Activated CD8-positive, alpha-beta T cell treated with anti-CD3 and anti-CD28 coated beads for 36 hours (primary cell): Measurements from ENCODE around the gene ZNF750. TPM values are rescaled to one million over a fixed set of nuclear protein-coding genes. Genes with fewer than 3 reads are reported as not detected.
A peak's percentile ranks its signal among the peaks of the same experiment; 100 is the strongest.

ENCODE experiments used
- ATAC-seq: fragments of 200-7000 bp; cut with Tn5 transposase; one replicate; pipeline ENCODE4 v1.10.0; 2021; ENCODE audit warnings: mild to moderate bottlenecking, moderate library complexity
- CTCF ChIA-PET: fragments of 350-600 bp; sonication (Branson Sonifier 250); formaldehyde crosslinking; loops from one replicate; lab custom pipeline; 2021; ENCODE audit warnings: antibody characterized with exemption; lab: Charles Lee
- POLR2A ChIA-PET: fragments of 350-600 bp; sonication (Branson Sonifier 250); formaldehyde crosslinking; loops from one replicate; lab custom pipeline; 2021; ENCODE audit warnings: antibody characterized with exemption; lab: Charles Lee
- DNase-seq: peaks from one replicate; pipeline ENCODE4 v3.0.0-alpha.2; 2020
- H3K27ac Mint-ChIP-seq: one replicate; pipeline ENCODE4 v1.8.0; 2021; ENCODE audit warnings: mild to moderate bottlenecking, mixed read lengths
- H3K27me3 Mint-ChIP-seq: one replicate; pipeline ENCODE4 v1.8.0; 2021; ENCODE audit warnings: mixed read lengths
- H3K36me3 Mint-ChIP-seq: one replicate; pipeline ENCODE4 v1.8.0; 2021; ENCODE audit warnings: low read depth, mixed read lengths
- H3K4me1 Mint-ChIP-seq: one replicate; pipeline ENCODE4 v1.8.0; 2021; ENCODE audit warnings: low read depth, mixed read lengths
- H3K4me3 Mint-ChIP-seq: one replicate; pipeline ENCODE4 v1.8.0; 2021; ENCODE audit warnings: mild to moderate bottlenecking, moderate library complexity, mixed read lengths
- H3K9me3 Mint-ChIP-seq: one replicate; pipeline ENCODE4 v1.8.0; 2021; ENCODE audit warnings: mixed read lengths
- intact Hi-C: fragments of 100-400 bp; cut with micrococcal nuclease; formaldehyde crosslinking; loops from one replicate; pipeline ENCODE4 v1.10.0; 2022
- total RNA-seq, 2 experiments: library from RNA; stranded (reverse); gene quantifications; one replicate each; pipeline ENCODE4 v1.2.3, GENCODE V29; 2021
- TF ChIP-seq, protein P1 (sequence below): fragments of 200-600 bp; IDR thresholded peaks from one replicate; pipeline ENCODE4 v1.8.0; 2022; ENCODE audit warnings: antibody characterized with exemption, mild to moderate bottlenecking

Gene ZNF750
- total RNA-seq, 2 experiments from 2014 or later, result not detected

DNA sequence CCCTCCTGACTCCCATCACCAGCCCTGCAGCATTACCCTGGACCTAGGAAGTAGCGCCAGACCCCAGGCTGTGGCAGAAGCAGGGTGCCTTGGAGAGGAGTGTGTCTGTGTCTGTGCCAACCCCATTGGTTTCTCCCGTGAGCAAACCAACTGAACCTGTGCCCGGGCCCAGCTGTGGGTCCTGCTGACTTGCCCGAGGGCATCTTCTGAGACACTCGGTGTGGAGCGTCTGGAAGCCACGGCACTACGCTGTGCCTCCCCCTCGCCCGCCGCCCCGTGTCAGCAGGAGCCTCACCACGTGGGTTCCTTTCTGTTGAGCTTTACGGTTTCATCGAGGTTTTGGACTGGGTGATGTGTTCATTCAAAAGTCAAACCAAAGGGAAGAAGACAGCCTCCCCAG, 27.8 kb downstream of the ZNF750 start:
- Mint-ChIP-seq H3K27me3 (no peaks in the 10 kb centered on the region), H3K9me3 (no peaks in the 10 kb centered on the region), H3K36me3 (peaks cover 30% of the 10 kb centered on the region), H3K27ac (no peak overlapping the region), H3K4me3 (no peak overlapping the region), H3K4me1 (peaks cover 7% of the 10 kb centered on the region)
- ATAC-seq (no peak), DNase-seq (no peak)
- POLR2A ChIA-PET, result no interaction called here
- CTCF ChIA-PET, result no interaction called here
- intact Hi-C loops, result no loop called here
- TF ChIP-seq, protein P1, sequence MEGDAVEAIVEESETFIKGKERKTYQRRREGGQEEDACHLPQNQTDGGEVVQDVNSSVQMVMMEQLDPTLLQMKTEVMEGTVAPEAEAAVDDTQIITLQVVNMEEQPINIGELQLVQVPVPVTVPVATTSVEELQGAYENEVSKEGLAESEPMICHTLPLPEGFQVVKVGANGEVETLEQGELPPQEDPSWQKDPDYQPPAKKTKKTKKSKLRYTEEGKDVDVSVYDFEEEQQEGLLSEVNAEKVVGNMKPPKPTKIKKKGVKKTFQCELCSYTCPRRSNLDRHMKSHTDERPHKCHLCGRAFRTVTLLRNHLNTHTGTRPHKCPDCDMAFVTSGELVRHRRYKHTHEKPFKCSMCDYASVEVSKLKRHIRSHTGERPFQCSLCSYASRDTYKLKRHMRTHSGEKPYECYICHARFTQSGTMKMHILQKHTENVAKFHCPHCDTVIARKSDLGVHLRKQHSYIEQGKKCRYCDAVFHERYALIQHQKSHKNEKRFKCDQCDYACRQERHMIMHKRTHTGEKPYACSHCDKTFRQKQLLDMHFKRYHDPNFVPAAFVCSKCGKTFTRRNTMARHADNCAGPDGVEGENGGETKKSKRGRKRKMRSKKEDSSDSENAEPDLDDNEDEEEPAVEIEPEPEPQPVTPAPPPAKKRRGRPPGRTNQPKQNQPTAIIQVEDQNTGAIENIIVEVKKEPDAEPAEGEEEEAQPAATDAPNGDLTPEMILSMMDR, result no peak

DNA sequence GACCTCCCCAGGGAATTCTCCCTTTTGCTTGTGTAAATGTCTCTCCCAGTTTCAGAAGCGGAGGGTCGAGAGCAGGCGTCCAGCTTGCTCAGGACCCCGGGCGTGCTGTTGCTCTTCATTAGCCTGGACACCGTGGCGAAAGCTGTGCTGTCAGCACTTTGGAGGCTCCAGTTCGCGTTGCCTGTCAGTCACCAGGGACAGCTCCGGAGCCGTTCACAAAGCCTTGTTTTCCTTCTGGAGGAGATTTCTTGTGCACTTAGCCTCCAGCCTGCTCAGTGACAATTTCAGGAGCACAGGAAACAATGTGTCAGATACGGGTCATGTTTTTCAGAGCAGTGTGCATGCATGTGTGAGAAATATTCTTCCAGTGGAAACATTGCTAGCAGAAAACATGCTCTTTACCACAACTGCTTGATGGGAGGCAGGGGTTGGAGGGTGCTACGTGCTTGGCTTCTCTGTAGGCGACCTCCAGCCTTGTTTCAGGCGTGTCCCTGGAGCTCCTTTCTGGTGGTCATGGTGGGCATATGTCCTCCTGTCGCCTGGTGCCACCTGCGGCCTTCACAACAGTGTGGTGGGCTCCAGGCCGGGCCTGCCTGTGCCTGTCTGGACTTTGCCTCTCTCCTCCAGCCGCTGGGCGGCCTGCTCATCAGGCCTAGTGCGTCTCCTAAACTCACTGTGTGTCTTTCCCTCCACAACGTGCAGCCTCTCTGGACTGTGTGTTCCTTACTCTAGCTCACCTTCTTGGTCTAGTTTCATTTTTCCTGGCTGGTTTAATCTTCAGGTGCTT, 29.0 kb downstream of the ZNF750 start:
- H3K4me1 Mint-ChIP-seq, result peaks cover 6% of the 10 kb centered on the region

DNA sequence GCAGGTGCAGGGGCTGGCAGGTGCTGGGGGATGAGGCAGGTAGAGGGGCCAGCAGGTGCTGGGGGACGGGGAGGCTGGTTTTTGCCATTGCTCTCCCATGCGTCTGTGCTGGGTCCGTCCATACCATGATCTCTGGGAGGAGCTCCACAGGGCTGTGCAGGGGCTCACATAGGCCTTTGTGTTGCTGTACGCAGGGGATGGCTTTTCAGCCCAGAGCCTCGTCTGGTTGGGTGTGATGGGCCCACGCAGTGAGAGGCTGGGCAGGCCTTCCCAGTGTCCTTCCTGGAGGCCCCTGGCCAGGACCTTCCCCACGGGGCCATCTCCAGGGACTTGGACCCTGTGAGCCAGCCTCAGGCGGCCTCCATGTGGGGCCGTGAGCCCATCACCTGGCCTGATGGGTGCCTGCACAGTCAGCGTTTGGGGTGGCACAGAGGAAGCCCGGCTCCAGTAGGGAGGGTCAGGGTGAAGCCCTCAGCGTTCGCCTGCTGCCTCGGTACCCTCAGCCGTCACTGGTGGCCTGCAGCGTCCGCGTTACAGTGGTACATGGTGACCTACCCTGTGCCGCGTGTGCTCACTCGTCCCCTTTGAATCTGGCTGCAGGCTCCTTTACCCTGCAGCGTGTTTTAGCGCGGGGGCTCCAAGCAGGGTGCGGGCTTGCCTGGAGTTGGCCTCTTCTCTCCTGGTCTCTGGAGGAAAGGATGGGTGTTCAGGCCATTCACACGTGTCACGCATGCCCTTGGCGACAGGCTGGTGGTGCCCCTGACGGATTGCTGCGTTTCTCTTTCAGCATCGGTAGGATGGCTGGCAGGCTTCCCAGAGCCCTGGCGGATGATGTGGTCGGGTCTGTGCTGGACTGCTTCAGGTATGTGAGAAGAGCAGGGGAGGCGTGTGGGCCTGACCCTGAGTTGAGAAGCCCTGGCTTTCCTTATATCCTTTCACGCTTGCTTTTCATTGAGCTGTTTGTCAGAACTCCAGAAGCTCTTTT, 30.6 kb downstream of the ZNF750 start:
- Mint-ChIP-seq H3K36me3 (peaks cover 15% of the 10 kb centered on the region), H3K9me3 (no peaks in the 10 kb centered on the region), H3K4me1 (no peaks in the 10 kb centered on the region), H3K4me3 (no peak overlapping the region), H3K27ac (no peak overlapping the region), H3K27me3 (no peaks in the 10 kb centered on the region)
- intact Hi-C loops, result no loop called here
- no peak for ATAC-seq
- DNase-seq, result no peak
- ChIA-PET POLR2A (no interaction called here), CTCF (no interaction called here)
- TF ChIP-seq, protein P1, result no peak

More for the DNA sequence above, 29.0 kb downstream of the ZNF750 start:
- Mint-ChIP-seq H3K9me3 (no peaks in the 10 kb centered on the region), H3K36me3 (peaks cover 23% of the 10 kb centered on the region), H3K27me3 (no peaks in the 10 kb centered on the region), H3K4me3 (no peak overlapping the region), H3K27ac (peak overlapping the region; percentile 42)
- ChIA-PET CTCF (no interaction called here), POLR2A (interaction anchor here (1.0 kb wide), 1 partner anchor 174 kb away, joined by 3 read pairs; no protein-coding TSS in a partner anchor)
- intact Hi-C loops, result no loop called here
- DNase-seq (no peak), ATAC-seq (no peak)
- TF ChIP-seq, protein P1, result no peak

DNA sequence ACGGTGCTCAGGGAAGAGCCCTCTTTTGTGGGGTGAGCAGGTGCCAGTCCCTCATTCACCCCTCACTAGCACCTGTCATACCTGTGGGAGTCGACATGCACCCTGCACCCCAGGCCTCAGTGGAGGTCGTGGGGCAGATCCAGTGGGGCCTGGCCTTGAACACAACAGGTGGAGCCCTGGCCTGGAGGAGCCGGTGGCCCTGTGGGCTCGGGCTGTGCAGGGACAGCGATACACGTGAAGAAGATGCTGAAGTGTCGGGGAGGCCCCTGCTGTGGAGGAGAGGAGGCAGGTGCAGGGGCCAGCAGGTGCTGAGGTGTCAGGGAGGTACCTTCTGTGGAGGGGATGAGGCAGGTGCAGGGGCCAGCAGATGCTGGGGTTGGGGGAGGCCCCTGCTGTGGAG, 31.8 kb downstream of the ZNF750 start:
- intact Hi-C loops, result no loop called here
- ChIA-PET CTCF (no interaction called here), POLR2A (no interaction called here)
- H3K27me3 Mint-ChIP-seq, result no peaks in the 10 kb centered on the region
- H3K27ac Mint-ChIP-seq, result no peak overlapping the region
- no peaks in the 10 kb centered on the region for H3K9me3 Mint-ChIP-seq
- TF ChIP-seq, protein P1, result no peak
- H3K36me3 Mint-ChIP-seq, result peaks cover 7% of the 10 kb centered on the region
- no peaks in the 10 kb centered on the region for H3K4me1 Mint-ChIP-seq
- no peak overlapping the region for H3K4me3 Mint-ChIP-seq
- DNase-seq (no peak), ATAC-seq (no peak)

DNA sequence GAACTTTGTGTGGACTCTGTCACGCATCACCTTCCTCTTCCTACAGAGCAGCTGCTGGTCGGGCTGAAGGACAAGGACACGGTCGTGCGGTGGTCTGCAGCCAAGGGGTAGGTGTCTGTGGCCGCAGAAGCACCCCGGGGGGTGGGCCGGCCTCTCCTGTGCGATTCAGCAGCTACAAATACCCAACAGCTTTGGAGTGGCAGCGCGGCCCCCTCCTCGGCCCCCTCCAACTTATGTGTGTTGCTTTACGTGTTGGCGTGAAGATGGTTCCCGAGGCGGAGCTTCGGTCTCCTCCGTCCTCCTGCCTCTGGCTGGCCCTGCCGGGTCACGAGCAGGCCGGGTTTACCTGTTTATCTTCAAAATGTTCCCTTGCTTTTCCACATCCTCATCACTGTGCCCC, 32.3 kb downstream of the ZNF750 start:
- ChIA-PET CTCF (no interaction called here), POLR2A (no interaction called here)
- Mint-ChIP-seq H3K36me3 (peaks cover 10% of the 10 kb centered on the region), H3K27me3 (no peaks in the 10 kb centered on the region), H3K9me3 (no peaks in the 10 kb centered on the region), H3K27ac (no peak overlapping the region), H3K4me3 (no peak overlapping the region), H3K4me1 (no peaks in the 10 kb centered on the region)
- TF ChIP-seq, protein P1, result no peak
- ATAC-seq (no peak), DNase-seq (no peak)
- intact Hi-C loops, result no loop called here
